ENCODE data around the gene GYPC.

GYPC gene

GRCh38 chr2:126731353-126731752 lies 75.4 kb downstream of the GYPC start:
- no peak for DNase-seq (ENCODE audit: low read depth in 2 of 2)

- DNase-seq (ENCODE audit: low read depth in 2 of 2) = no peak
Measured at GRCh38 chr2:126732682-126733245, 76.8 kb downstream of the GYPC start.

GRCh38 chr2:126733795-126734194 lies 77.8 kb downstream of the GYPC start:
- DNase-seq (ENCODE audit: low read depth in 2 of 2) = no peak

- no peak for DNase-seq (ENCODE audit: low read depth in 2 of 2)
Measured at GRCh38 chr2:126736133-126736874, 80.3 kb downstream of the GYPC start.

GRCh38 chr2:126739141-126739540 lies 83.2 kb downstream of the GYPC start:
- DNase-seq (ENCODE audit: low read depth in 2 of 2) = no peak

- DNase-seq (ENCODE audit: low read depth in 2 of 2) = no peak
Measured at GRCh38 chr2:126744640-126745039, 88.7 kb downstream of the GYPC start.
